ENCODE data around the gene RAPH1.
"Not testable (repeated sequence)": the region's sequence is repeated elsewhere in the genome, so short reads cannot be mapped to it uniquely, and the experiment has no call there.

The RAPH1 gene

GRCh38 chr2:203533676-203534591, 1.2 kb downstream of the RAPH1 start:
- H3K9ac ChIP-seq, result no peak overlapping the region
- H3K27ac ChIP-seq, result no peak overlapping the region
- peaks cover 17% of the 10 kb centered on the region for H3K9me3 ChIP-seq
- H3K4me3 ChIP-seq, result no peak overlapping the region
- peaks cover 54% of the 10 kb centered on the region for H3K27me3 ChIP-seq
- peak overlapping the region; percentile 98 for H3K4me2 ChIP-seq
- H4K20me1 ChIP-seq, result peaks cover 24% of the 10 kb centered on the region
- TF ChIP-seq Cebpa-rat (IDR thresholded peaks at IDR 0.05), result no peak
- H3K4me1 ChIP-seq, result peaks cover 22% of the 10 kb centered on the region
- H3K36me3 ChIP-seq, result no peaks in the 10 kb centered on the region

GRCh38 chr2:203532957-203533658, 2.0 kb downstream of the RAPH1 start:
- H3K36me3 ChIP-seq, result no peaks in the 10 kb centered on the region
- H3K4me3 ChIP-seq, result no peak overlapping the region
- peaks cover 22% of the 10 kb centered on the region for H3K4me1 ChIP-seq
- H3K9me3 ChIP-seq, result peaks cover 8% of the 10 kb centered on the region
- H3K27me3 ChIP-seq, result peaks cover 54% of the 10 kb centered on the region
- H3K27ac ChIP-seq, result no peak overlapping the region
- H4K20me1 ChIP-seq, result peaks cover 24% of the 10 kb centered on the region
- no peak overlapping the region for H3K9ac ChIP-seq
- no peak overlapping the region for H3K4me2 ChIP-seq
- TF ChIP-seq Cebpa-rat (IDR thresholded peaks at IDR 0.05), result no peak

- Histone ChIP-seq H3K4me3 (no peak overlapping the region), H3K4me2 (no peak overlapping the region), H3K27ac (no peak overlapping the region), H4K20me1 (no peaks in the 10 kb centered on the region), H3K27me3 (peaks cover 10% of the 10 kb centered on the region), H3K9ac (no peak overlapping the region), H3K36me3 (no peaks in the 10 kb centered on the region), H3K4me1 (no peaks in the 10 kb centered on the region), H3K9me3 (no peaks in the 10 kb centered on the region)
- no peak for TF ChIP-seq Cebpa-rat (IDR thresholded peaks at IDR 0.05)
Measured at GRCh38 chr2:203527719-203528118, 7.4 kb downstream of the RAPH1 start.

- H3K4me2 ChIP-seq, H3K4me1 ChIP-seq, H3K27ac ChIP-seq, H3K9ac ChIP-seq, H3K4me3 ChIP-seq, H3K9me3 ChIP-seq, H3K27me3 ChIP-seq, H4K20me1 ChIP-seq, H3K36me3 ChIP-seq: not testable (repeated sequence)
Measured at GRCh38 chr2:203513268-203513667, 21.8 kb downstream of the RAPH1 start.

GRCh38 chr2:203510941-203511305, 24.2 kb downstream of the RAPH1 start:
- Histone ChIP-seq H3K4me2 (no peak overlapping the region), H3K36me3 (no peaks in the 10 kb centered on the region), H4K20me1 (no peaks in the 10 kb centered on the region), H3K9ac (no peak overlapping the region), H3K9me3 (peaks cover 1% of the 10 kb centered on the region), H3K27me3 (no peaks in the 10 kb centered on the region), H3K4me1 (no peaks in the 10 kb centered on the region), H3K27ac (no peak overlapping the region), H3K4me3 (no peak overlapping the region)
- no peak for TF ChIP-seq Cebpa-rat (IDR thresholded peaks at IDR 0.05)

- no peaks in the 10 kb centered on the region for H3K4me1 ChIP-seq
- no peak overlapping the region for H3K4me2 ChIP-seq
- H3K9me3 ChIP-seq, result peaks cover 5% of the 10 kb centered on the region
- no peak overlapping the region for H3K9ac ChIP-seq
- no peaks in the 10 kb centered on the region for H4K20me1 ChIP-seq
- H3K27ac ChIP-seq, result no peak overlapping the region
- no peak overlapping the region for H3K4me3 ChIP-seq
- no peaks in the 10 kb centered on the region for H3K36me3 ChIP-seq
- no peaks in the 10 kb centered on the region for H3K27me3 ChIP-seq
- TF ChIP-seq Cebpa-rat (IDR thresholded peaks at IDR 0.05), result no peak
Measured at GRCh38 chr2:203510256-203510940, 24.7 kb downstream of the RAPH1 start.

GRCh38 chr2:203503460-203503859, 31.6 kb downstream of the RAPH1 start:
- H3K36me3 ChIP-seq, result not testable (repeated sequence)

GRCh38 chr2:203501873-203502272, 33.2 kb downstream of the RAPH1 start:
- peaks cover 35% of the 10 kb centered on the region for H3K9me3 ChIP-seq
- H3K27me3 ChIP-seq, result no peaks in the 10 kb centered on the region
- no peak for TF ChIP-seq Cebpa-rat (IDR thresholded peaks at IDR 0.05)
- H4K20me1 ChIP-seq, result no peaks in the 10 kb centered on the region
- peaks cover 27% of the 10 kb centered on the region for H3K4me1 ChIP-seq
- H3K9ac ChIP-seq, result no peak overlapping the region
- H3K4me2 ChIP-seq, result peak overlapping the region; percentile 80
- 0 out of 2 replicates have a peak overlapping the region, but pooled peaks have one; percentile 6 for H3K27ac ChIP-seq
- no peaks in the 10 kb centered on the region for H3K36me3 ChIP-seq
- no peak overlapping the region for H3K4me3 ChIP-seq

More at GRCh38 chr2:203503460-203503859, 31.6 kb downstream of the RAPH1 start:
- H3K27me3 ChIP-seq, H3K4me3 ChIP-seq, H3K4me2 ChIP-seq, H3K27ac ChIP-seq, H4K20me1 ChIP-seq, H3K9ac ChIP-seq: not testable (repeated sequence)
- Histone ChIP-seq H3K9me3 (peaks cover 35% of the 10 kb centered on the region), H3K4me1 (peaks cover 27% of the 10 kb centered on the region)

GRCh38 chr2:203500951-203501350, 34.1 kb downstream of the RAPH1 start:
- Histone ChIP-seq H4K20me1 (no peaks in the 10 kb centered on the region), H3K9ac (0 out of 2 replicates have a peak overlapping the region, but pooled peaks have one; percentile 34), H3K4me1 (peaks cover 27% of the 10 kb centered on the region), H3K27me3 (no peaks in the 10 kb centered on the region), H3K9me3 (peaks cover 34% of the 10 kb centered on the region), H3K36me3 (no peaks in the 10 kb centered on the region), H3K27ac (peak overlapping the region; percentile 51), H3K4me3 (peak overlapping the region; percentile 33; the same call in 1 of the 2 replicates), H3K4me2 (peak overlapping the region; percentile 80)
- TF ChIP-seq Cebpa-rat (IDR thresholded peaks at IDR 0.05), result no peak

All from BLaER1 (cell line).